ENCODE data around the gene ZCCHC7. TPM values are rescaled to one million over a fixed set of nuclear protein-coding genes. Genes with fewer than 3 reads are reported as not detected.

ZCCHC7 gene
- total and polyA plus RNA-seq, 2 donors (not counting 3 experiments of a cell fraction or from before 2014, with no cell fraction given): 7.4 to 14.8 TPM

DNA sequence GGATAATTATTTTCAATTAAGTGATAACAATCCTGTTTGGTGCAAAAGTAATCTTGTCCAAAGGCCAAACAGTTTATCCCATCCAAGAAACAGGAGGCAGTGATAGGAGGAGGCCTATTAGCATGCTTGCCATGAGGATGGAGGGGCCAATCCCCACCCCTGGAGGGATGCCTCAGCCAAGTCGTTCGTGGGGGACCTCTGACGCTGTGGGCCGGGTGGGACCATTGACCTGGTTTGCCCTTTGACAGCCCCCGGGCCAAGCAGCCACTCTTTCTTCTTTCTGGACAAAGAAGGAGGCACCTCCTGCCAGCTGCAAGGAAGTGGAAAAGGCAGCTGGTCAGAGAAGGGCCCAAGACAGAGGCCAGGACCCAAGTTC, 262.6 kb downstream of the ZCCHC7 start:
- dilution Hi-C loops (cut with MboI; ENCODE audit: extremely low pct_ligation_motif_present, low sequenced_read_pairs): no loop called here
- H3K27me3 ChIP-seq (ENCODE audit: control insufficient read depth in 2 of 2, insufficient read depth in 2 of 2, low read length in 2 of 2): no peaks in the 10 kb centered on the region
- H3K9ac ChIP-seq (replicated peaks; ENCODE audit: extremely low read depth, insufficient read depth, low read length): no peak overlapping the region
- H3K4me2 ChIP-seq (ENCODE audit: insufficient read depth, low read length): no peak overlapping the region
- no peaks in the 10 kb centered on the region for H3K36me3 ChIP-seq (ENCODE audit: control insufficient read depth in 2 of 2, extremely low read depth in 1 of 2, insufficient read depth in 2 of 2, low read length in 2 of 2)
- H2AFZ ChIP-seq (ENCODE audit: low read depth, low read length): no peak overlapping the region
- BruUV-seq (replicated peaks): no TSS peak
- FAIRE-seq: no peak
- H3K79me2 ChIP-seq (ENCODE audit: control insufficient read depth, insufficient read depth, low read length): no peaks in the 10 kb centered on the region
- H3K9me1 ChIP-seq (replicated peaks; ENCODE audit: control insufficient read depth, extremely low read depth, insufficient read depth, low read length): no peaks in the 10 kb centered on the region
- intact Hi-C loops (cut with micrococcal nuclease): no loop called here
- DNase-seq (ENCODE audit: low read depth, low spot score): no peak
- H3K4me3 ChIP-seq (replicated peaks in 1 of 3; ENCODE audit: insufficient read depth in 1 of 3, low read depth in 1 of 3, low read length in 3 of 3): no peak overlapping the region
- ChIA-PET CTCF (interaction anchor here (1.0 kb wide), 1 partner anchor 387 kb away, joined by 3 read pairs; no protein-coding TSS in a partner anchor), POLR2A (no interaction called here)
- no peak overlapping the region for H3K27ac ChIP-seq (ENCODE audit: insufficient read depth, low read depth, low read length)
- H3K9me3 ChIP-seq (replicated peaks; ENCODE audit: control insufficient read depth, insufficient read depth, low read length): no peaks in the 10 kb centered on the region
- no peaks in the 10 kb centered on the region for H3K4me1 ChIP-seq (ENCODE audit: control insufficient read depth, extremely low read depth, insufficient read depth, low read length)
- TF ChIP-seq POLR2A (IDR thresholded peaks at IDR 0.05; ENCODE audit: low read depth, low read length) (no peak), FOS (IDR thresholded peaks at IDR 0.05; ENCODE audit: borderline replicate concordance, insufficient read depth, low read length) (no peak), JUN (IDR thresholded peaks at IDR 0.05; ENCODE audit: borderline replicate concordance, insufficient read depth, insufficient read length, low read depth) (no peak), POLR2AphosphoS5 (IDR thresholded peaks at IDR 0.05; ENCODE audit: insufficient read depth, low read depth, low read length) (no peak), EZH2 (IDR thresholded peaks at IDR 0.05; ENCODE audit: borderline replicate concordance, low read depth, low read length, severe bottlenecking) (no peak), GATA2 (IDR thresholded peaks at IDR 0.05; ENCODE audit: insufficient read depth, insufficient read length, low read depth, low read length) (no peak), MYC (IDR thresholded peaks at IDR 0.05; ENCODE audit: low read depth, low read length) (no peak)
- TF ChIP-seq, protein P1, sequence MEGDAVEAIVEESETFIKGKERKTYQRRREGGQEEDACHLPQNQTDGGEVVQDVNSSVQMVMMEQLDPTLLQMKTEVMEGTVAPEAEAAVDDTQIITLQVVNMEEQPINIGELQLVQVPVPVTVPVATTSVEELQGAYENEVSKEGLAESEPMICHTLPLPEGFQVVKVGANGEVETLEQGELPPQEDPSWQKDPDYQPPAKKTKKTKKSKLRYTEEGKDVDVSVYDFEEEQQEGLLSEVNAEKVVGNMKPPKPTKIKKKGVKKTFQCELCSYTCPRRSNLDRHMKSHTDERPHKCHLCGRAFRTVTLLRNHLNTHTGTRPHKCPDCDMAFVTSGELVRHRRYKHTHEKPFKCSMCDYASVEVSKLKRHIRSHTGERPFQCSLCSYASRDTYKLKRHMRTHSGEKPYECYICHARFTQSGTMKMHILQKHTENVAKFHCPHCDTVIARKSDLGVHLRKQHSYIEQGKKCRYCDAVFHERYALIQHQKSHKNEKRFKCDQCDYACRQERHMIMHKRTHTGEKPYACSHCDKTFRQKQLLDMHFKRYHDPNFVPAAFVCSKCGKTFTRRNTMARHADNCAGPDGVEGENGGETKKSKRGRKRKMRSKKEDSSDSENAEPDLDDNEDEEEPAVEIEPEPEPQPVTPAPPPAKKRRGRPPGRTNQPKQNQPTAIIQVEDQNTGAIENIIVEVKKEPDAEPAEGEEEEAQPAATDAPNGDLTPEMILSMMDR (IDR thresholded peaks at IDR 0.05; ENCODE audit: extremely low read depth in 1 of 2, insufficient read depth in 1 of 2, low read depth in 1 of 2, low read length in 2 of 2): no peak
- TF ChIP-seq, protein P2, sequence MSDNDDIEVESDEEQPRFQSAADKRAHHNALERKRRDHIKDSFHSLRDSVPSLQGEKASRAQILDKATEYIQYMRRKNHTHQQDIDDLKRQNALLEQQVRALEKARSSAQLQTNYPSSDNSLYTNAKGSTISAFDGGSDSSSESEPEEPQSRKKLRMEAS (IDR thresholded peaks at IDR 0.05; ENCODE audit: insufficient read depth, insufficient read length): no peak
- no peaks in the 10 kb centered on the region for H4K20me1 ChIP-seq (replicated peaks; ENCODE audit: control insufficient read depth, extremely low read depth, insufficient read depth, low read length)
